Renal cortex interstitium (tissue), 11 donors: ENCODE data around the gene MED15. TPM values are rescaled to one million over a fixed set of nuclear protein-coding genes. Genes with fewer than 3 reads are reported as not detected.

Source experiments
- DNase-seq, 11 donors: peaks; one replicate each; pipeline ENCODE4 v3.0.0-alpha.2; 2013; ENCODE audit warnings: low read depth in 9 of 11, low spot score in 4 of 11; ENCODE audit errors: extremely low read depth in 1 of 11
- polyA plus RNA-seq, 3 donors: library from polyadenylated mRNA; unstranded; fragments of 120-200 nt; gene quantifications; one replicate each; pipeline ENCODE4 v1.2.1, GENCODE V29; 2013; ENCODE audit not compliant: insufficient read length in 3 of 3

The MED15 gene
- polyA plus RNA-seq, 3 donors, result 37.3 to 62.5 (median 49.0) TPM

GRCh38 chr22:20562607-20563465 is 55.4 kb downstream of the MED15 start:
- DNase-seq, result no peak

GRCh38 chr22:20563466-20563906 is 56.1 kb downstream of the MED15 start:
- DNase-seq, result no peak

- DNase-seq, result no peak
These were observed 56.5 kb downstream of the MED15 start for GRCh38 chr22:20563941-20564371.

GRCh38 chr22:20565079-20565734 is 57.8 kb downstream of the MED15 start:
- no peak for DNase-seq

- no peak for DNase-seq
These were observed 58.4 kb downstream of the MED15 start for GRCh38 chr22:20565761-20566160.

GRCh38 chr22:20566420-20567260 is 59.2 kb downstream of the MED15 start:
- DNase-seq, result no peak

DNA sequence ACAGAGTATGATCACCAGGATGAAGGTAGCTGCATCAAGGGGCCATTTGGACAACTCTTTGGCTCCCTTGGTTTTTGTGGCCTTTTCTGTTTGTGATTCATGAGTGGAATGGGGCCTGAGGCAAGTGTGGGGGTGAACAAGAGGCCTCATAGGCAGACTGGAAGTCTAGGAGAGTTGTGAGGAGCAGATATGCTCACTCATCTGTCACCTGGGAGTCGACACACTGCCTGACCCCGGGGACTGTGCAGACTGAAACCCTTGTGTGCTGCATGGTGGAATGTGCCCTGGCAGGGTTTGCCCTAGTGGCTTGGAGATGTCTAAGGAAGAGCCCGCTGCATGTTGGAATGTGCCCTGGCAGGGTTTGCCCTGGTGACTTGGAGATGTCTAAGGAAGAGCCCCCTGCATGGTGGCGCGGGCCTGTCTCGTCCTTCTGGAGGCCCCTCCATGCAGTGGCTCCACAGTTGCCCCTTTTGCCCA is 60.0 kb downstream of the MED15 start:
- DNase-seq, result no peak

DNA sequence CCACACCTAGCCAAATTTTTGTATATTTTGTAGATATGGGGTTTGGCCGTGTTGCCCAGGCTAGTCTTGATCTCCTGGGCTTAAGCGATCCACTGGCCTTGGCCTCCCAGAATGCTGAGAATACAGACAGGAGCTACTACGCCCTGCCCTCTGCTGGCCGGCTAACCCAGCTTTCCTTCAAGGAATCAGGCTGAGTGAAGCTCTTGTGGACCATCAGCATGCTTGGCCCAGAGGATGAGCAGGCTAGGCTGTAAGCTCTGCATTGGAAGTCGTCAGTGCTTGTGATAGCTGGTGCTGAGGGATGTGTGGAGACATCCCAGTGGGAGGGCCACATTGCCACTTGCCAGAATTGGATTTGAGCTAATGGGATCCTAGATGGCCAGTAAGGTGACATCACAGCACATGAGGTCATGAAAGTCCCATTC is 60.6 kb downstream of the MED15 start:
- DNase-seq, result no peak

DNA sequence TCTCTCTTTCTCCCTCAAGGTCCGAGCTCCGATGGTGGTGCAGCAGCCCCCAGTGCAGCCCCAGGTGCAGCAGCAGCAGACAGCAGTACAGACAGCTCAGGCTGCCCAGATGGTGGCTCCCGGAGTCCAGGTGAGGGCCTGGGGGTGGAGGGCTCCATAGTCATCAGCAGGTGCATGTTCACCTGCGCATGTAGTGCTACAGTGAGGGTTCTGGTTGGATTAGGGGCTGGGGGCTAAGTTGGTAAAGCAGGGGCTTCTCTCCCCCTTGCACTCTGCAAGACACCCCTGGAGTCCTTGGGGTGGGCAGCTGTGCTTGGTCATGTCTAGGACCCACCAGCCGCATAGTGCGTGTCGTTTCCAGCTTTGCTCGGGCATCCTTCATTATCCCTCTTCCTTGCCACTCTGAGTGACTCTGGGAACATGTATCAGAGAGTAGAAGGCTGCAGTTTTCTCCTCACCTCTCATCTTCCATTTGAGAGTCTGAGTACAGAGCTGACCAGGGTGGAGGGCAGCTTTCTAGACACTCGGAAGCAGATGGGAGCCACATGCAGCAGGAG is 61.2 kb downstream of the MED15 start:
- DNase-seq, result no peak

DNA sequence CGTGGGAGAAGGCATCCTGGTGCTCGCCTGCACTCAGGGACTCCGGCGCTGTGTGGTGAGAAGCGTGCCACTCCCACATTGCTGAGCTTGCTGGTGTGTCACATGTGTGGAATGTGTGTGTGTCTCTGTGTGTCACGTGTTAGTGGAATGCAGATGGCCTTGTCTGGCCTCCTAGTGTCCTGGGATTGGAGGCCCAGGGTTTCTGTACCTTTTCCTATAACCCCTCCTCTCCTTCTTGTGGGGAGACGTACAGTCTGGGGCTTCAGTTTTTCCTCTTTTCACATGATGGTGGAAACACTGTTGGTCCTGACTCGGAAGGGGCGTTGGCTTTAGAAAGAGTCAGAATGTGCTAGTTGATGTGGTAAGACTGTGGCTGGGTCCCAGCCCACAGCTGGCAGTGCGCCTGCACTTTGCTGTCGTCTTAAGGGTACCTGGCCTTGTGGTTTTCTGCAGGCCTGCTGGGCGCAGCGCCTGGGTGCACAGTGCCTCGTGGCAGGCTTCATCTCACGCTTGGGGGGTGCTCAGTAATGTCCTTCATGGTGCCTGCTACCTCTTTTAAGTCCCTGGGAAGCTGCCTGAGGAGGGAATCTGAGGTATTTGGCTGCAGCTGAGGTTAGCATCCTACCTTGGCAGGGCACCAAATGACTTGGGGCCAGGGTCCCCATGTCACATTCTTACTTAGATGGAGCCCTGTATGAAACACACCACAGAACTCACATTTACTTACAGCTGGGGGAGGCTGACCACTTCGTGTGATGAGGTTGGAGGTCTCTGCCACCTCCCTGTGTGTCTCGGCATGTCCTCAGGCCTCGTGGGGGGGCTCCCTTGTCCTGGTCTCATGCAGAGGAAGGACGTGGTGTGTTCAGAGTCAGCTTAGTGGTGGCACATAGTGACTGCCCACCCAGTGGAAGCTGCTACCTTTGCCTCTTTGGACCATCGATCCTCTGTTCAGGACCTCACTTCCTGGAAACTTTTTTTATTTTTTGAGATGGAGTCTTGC is 61.9 kb downstream of the MED15 start:
- DNase-seq, result no peak

- DNase-seq, result no peak
These were observed 63.7 kb downstream of the MED15 start for GRCh38 chr22:20571078-20571503.

- no peak for DNase-seq
These were observed 64.2 kb downstream of the MED15 start for GRCh38 chr22:20571531-20572007.

DNA sequence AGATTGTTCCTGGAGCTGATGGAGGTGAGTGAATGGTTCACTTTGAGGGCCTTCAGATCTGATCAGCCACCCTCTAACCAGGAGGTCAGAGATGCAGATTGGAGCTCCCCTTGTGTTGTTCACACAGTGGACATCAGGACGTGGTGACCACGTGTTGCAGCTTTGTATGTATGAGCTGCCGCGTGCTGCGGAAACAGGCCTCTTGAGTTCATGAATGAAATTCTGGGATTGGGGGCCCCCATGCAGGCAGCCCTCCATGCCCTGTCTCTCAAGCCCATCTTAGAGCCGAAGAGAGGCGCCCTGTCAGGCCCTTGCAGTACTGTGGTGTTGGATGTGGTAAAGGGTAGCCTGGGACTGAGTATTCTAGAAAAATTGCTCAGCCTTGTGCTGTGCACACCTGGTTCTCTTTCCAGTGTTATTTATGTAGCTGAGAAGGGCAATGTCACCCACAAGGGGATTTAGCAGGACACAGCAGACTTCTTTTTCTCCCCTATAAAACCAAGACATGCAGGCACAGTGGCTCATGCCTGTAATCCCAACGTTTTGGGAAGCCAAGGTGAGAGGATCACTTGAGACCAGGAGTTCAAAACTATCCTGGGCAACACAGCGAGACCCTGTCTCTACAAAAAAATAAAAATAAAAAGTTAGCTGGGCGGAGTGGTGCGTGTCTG is 64.9 kb downstream of the MED15 start:
- DNase-seq, result no peak

DNA sequence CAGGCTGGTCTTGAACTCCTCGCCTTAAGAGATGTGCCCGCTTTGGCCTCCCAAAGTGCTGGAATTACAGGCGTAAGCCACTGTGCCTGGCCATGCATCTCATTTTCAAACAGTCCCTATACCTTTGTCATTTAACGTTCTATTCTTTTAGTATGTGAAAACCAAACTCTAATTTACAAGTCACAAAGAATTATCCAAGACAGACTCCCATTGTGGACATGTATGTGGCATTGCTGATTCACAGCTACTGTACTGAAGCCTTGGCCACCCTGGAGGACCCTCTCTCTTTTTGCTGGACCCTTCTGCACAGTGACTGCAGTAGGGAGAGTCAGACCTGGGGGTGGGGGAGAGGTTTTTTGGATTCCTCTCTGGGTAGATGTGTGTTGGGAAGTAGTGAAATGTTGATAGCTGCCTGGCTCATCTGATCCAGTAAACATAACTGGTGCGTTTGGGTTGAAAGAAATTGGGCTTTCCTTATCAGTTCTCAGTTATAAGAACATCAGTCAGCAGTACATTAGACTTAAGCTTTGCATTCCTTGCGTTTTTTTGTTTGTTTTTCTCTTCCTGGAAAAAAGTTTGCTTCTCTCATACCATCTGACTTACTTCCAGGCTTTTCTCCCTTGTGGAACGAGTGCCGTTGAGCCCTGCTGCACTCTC is 65.9 kb downstream of the MED15 start:
- DNase-seq, result no peak

GRCh38 chr22:20573833-20574615 is 66.6 kb downstream of the MED15 start:
- DNase-seq, result no peak

DNA sequence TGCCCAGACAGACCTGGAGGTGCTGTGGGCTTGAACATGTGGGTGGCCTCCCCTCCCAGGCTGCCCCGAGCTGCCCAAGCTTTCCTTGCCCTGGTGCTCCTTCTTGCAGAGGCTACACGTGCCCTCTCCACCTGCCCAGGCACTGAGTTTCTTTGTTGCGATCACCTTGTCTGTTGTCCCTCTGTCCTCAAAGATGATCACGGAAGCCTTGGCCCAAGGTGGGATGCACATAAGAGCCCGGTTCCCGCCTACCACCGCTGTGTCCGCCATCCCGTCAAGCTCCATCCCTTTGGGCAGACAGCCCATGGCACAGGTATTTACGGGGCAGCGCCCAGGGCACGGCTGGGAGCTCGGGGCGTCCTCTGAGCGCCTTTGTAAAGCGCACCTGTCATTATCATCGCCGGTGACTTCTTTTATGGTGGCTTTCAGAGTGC is 67.5 kb downstream of the MED15 start:
- no peak for DNase-seq
